Fibroblast of the conjunctiva (primary cell): Measurements from ENCODE around the gene STAG1.

ENCODE experiments used
- DNase-seq: peaks from one replicate; pipeline ENCODE4 v3.0.0-alpha.2; 2010; ENCODE audit warnings: low read depth

STAG1 gene

GRCh38 chr3:136327671-136328070 is 424.5 kb downstream of the STAG1 start:
- no peak for DNase-seq

GRCh38 chr3:136326316-136326715 is 425.9 kb downstream of the STAG1 start:
- DNase-seq, result no peak

- no peak for DNase-seq
Observed at GRCh38 chr3:136311968-136312367, 440.2 kb downstream of the STAG1 start.

GRCh38 chr3:136311261-136311660 is 440.9 kb downstream of the STAG1 start:
- no peak for DNase-seq

GRCh38 chr3:136305879-136306278 is 446.3 kb downstream of the STAG1 start:
- DNase-seq, result peak; percentile 39

GRCh38 chr3:136300444-136300843 is 451.7 kb downstream of the STAG1 start:
- DNase-seq, result no peak

GRCh38 chr3:136297826-136298225 is 454.4 kb downstream of the STAG1 start:
- no peak for DNase-seq

GRCh38 chr3:136296960-136297359 is 455.2 kb downstream of the STAG1 start:
- DNase-seq, result no peak

- no peak for DNase-seq
Observed at GRCh38 chr3:136294176-136294575, 458.0 kb downstream of the STAG1 start.

- no peak for DNase-seq
Observed at GRCh38 chr3:136293279-136293678, 458.9 kb downstream of the STAG1 start.

GRCh38 chr3:136292500-136292899 is 459.7 kb downstream of the STAG1 start:
- no peak for DNase-seq

GRCh38 chr3:136291302-136291701 is 460.9 kb downstream of the STAG1 start:
- no peak for DNase-seq
